ENCODE data around the gene GALNT5.
"Not testable (repeated sequence)": the region's sequence is repeated elsewhere in the genome, so short reads cannot be mapped to it uniquely, and the experiment has no call there.

The GALNT5 gene

GRCh38 chr2:157250836-157251235 lies 6.7 kb upstream of the GALNT5 start:
- DNase-seq = no peak

- no peak for DNase-seq
Observed at GRCh38 chr2:157251932-157252331, 5.6 kb upstream of the GALNT5 start.

- DNase-seq = no peak
Observed at GRCh38 chr2:157252529-157252928, 5.0 kb upstream of the GALNT5 start.

GRCh38 chr2:157254041-157254440 lies 3.5 kb upstream of the GALNT5 start:
- no peak for DNase-seq

- no peak for DNase-seq
Observed at GRCh38 chr2:157255746-157256145, 1.8 kb upstream of the GALNT5 start.

- DNase-seq = no peak
Observed at GRCh38 chr2:157256626-157257025, 879 bp upstream of the GALNT5 start.

GRCh38 chr2:157258520-157259326 lies 1.2 kb downstream of the GALNT5 start:
- DNase-seq = no peak

- DNase-seq = no peak
Observed at GRCh38 chr2:157259386-157259785, 1.9 kb downstream of the GALNT5 start.

- DNase-seq = no peak
Observed at GRCh38 chr2:157259960-157260359, 2.5 kb downstream of the GALNT5 start.

- DNase-seq = no peak
Observed at GRCh38 chr2:157260533-157261198, 3.2 kb downstream of the GALNT5 start.

- DNase-seq = no peak
Observed at GRCh38 chr2:157261199-157261782, 3.8 kb downstream of the GALNT5 start.

- DNase-seq = no peak
Observed at GRCh38 chr2:157262248-157262647, 4.7 kb downstream of the GALNT5 start.

- no peak for DNase-seq
Observed at GRCh38 chr2:157264099-157264498, 6.6 kb downstream of the GALNT5 start.

- DNase-seq = no peak
Observed at GRCh38 chr2:157265825-157266224, 8.3 kb downstream of the GALNT5 start.

- DNase-seq = no peak
Observed at GRCh38 chr2:157267476-157267875, 10.0 kb downstream of the GALNT5 start.

- no peak for DNase-seq
Observed at GRCh38 chr2:157269060-157269459, 11.6 kb downstream of the GALNT5 start.

GRCh38 chr2:157269922-157270321 lies 12.4 kb downstream of the GALNT5 start:
- no peak for DNase-seq

GRCh38 chr2:157271590-157272203 lies 14.2 kb downstream of the GALNT5 start:
- DNase-seq = no peak

- DNase-seq = not testable (repeated sequence)
Observed at GRCh38 chr2:157279311-157279710, 21.8 kb downstream of the GALNT5 start.

- DNase-seq = no peak
Observed at GRCh38 chr2:157281316-157281715, 23.8 kb downstream of the GALNT5 start.

GRCh38 chr2:157283468-157283867 lies 26.0 kb downstream of the GALNT5 start:
- no peak for DNase-seq

GRCh38 chr2:157287160-157287559 lies 29.7 kb downstream of the GALNT5 start:
- no peak for DNase-seq

- DNase-seq = no peak
Observed at GRCh38 chr2:157290525-157290924, 33.0 kb downstream of the GALNT5 start.

GRCh38 chr2:157291018-157291417 lies 33.5 kb downstream of the GALNT5 start:
- no peak for DNase-seq
